ENCODE measurements around the gene OTOG.

Gene OTOG

DNA sequence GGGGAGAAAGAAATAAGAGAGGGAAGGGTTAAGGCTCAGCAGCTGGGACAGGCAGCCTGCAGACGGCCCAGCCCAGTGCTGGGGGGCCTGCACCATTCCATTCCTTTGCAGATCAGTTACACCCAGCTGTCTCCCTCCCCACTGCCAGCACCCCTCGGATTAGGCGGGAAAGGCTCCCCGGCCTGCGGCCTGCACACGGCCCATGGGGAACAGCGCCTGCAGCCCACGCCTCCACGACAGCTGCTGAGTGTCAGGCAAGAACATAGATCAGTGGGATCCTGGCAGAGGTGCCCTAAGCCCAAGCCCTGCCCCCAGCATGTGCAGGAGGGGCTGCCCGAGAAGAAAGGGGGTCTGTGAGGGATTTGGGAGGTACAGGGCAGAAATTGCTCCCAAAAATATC, 106.6 kb downstream of the OTOG start:
- DNase-seq, result no peak

DNA sequence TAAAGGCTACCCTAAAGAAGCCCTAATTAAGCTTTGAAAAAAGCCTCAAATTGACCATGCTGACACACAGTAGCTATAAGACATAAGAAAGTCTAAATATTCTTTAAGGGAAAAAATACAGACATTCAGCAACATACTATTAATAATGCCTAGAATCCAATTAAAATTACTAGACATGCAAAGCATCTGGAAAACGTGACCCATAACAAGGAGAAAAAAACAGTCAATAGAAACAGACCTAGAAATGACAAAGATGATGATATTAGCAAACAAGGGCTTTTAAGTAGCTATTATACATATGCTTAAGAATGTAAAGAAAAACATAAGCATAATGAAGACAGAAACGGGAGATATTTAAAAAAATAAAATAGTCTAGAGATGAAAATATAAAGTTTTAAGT, 108.6 kb downstream of the OTOG start:
- no peak for DNase-seq

DNA sequence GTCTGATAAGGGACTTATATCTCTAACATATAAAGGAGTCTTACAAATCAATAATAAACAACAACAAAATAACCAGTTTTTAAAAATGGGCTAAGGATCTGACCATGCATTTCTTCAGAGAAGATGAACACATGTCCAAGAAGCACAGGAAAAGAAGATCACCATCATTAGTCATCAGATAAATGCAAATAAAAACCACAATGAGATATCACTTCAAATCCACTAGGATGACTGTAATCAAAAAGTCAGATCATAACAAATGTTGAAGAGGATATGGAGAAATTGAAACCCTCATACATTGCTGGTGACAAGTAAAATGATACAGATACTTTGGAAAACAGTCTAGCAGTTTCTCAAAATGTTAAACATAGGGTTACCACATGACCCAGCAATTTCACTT, 111.2 kb downstream of the OTOG start:
- no peak for DNase-seq

DNA sequence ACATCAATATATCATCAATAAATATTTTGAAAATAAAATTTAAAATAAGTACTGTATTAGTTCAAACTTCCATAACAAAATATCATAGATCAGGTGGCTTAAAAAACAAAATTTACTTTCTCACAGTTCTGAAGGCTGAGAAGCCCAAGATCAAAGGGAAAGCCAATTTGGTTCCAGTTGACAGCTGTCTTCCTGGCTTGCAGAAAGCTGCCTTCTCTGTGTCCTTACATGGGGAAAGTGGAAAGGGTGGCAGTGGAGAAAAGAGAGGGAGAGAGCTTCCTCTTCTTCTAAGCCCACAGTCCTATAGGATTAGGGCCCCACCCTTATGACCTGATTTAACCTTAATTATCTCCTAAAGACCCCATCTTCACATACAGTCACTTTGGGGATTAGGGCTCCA, 121.1 kb downstream of the OTOG start:
- DNase-seq, result no peak

DNA sequence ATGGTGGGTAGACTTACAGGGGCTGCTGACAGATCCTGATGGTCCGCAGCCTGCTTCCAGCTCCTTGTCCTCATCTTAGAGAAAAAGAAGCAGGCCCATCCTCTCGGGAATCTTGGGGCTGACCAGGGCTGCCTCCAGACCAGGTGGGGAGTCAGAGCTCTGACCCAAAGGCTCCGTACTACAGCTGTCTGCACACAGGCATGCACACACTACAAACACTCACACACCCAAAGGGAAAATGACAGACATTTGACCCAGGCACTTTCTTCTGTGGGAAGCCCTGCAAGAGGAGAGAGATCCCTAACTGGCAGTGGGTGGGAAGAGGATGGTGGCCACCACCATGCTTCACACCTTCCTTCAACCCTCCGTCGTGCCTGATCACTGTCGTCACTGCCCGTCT, 125.4 kb downstream of the OTOG start:
- DNase-seq, result no peak

DNA sequence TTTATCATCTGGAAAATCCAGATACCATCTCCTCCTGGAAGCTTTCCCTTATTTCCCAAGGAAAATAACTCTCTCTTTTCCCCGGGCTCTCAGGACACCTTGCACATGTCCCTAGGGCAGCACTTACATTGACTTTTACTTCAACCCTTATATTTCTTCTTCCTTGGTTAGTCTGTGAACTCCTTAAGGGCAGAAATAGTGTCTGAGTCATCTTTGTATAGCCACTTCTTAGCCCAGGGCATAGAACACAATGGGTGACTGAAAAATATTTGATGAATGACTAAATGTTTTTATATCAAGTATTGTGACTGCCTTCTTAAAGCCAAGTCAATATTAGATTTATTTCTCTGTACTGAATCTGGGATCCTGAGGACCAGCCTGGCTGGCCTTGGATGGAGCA, 126.9 kb downstream of the OTOG start:
- DNase-seq, result no peak

DNA sequence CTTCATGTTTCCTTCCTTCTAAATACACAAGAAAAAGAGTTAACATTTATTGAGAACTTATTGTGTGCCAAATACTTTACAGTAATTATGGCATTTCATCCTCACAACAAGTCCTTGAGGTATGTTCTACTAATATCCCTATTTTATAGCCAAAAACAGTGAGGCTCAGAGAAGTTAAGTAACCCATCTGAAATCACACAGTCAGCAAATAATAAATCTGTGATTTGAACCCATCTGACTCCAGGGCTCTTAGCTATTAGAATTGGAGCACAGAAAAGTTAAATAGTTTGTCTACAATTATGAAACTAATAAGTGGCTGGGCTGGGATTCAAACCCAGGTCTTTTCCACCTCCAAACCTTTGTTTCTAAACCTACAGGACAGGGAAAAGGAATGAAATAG, 135.8 kb downstream of the OTOG start:
- DNase-seq, result no peak

DNA sequence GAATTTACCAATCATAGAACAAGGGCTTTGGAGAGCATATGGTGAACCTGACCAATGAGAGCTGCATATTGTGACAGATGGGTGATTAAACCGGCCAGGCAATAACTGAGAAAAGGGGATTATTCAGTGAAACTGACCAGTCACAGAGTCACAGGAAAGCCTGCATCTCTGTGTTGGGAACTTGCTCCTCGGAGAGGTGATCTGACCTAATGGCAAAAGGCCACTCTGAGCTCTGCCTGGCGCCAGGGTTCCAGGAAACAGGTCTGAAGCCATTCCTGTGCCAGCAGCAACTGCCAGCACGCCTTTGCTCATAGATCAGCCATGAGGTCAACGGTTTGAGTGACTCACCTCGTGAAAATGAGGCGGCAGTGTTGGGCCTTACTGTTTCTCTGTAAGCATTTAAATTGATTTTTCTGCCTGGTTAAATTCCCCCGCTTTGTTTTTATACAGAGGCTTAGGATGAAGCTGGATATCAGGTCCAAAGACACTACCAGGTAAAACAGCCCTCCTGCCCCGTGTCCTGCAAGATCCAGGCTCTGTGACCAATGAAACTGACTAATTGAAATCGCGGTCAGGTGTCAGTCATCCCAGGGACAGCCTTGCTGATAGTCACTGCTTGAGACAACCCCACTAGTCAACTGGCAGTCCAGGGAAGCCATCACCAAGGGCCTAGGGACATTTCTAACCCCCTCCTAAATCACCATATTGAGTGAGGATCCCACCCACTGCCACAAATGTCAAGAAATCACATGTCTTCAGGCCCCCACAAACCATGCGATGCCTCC, 136.5 kb downstream of the OTOG start:
- DNase-seq, result no peak

DNA sequence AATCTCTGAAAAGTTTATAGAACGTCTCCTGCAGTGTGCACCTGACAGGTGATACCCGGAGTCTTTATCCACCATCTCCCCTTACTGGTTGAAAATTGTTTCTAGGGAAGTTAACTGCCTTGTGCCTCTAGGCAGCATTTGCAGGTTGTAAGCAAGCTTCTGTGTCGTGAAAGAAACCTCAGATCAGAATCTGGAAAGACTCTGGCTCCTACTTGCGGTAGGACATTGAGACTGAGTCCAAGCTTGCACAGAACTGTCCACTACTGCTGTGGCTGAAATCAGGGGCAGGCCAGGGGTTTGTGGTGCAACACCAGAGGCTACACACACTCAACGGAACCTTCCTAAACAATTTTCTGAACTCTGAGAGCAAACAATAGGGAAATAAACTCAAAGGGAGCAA, 137.5 kb downstream of the OTOG start:
- DNase-seq, result no peak

DNA sequence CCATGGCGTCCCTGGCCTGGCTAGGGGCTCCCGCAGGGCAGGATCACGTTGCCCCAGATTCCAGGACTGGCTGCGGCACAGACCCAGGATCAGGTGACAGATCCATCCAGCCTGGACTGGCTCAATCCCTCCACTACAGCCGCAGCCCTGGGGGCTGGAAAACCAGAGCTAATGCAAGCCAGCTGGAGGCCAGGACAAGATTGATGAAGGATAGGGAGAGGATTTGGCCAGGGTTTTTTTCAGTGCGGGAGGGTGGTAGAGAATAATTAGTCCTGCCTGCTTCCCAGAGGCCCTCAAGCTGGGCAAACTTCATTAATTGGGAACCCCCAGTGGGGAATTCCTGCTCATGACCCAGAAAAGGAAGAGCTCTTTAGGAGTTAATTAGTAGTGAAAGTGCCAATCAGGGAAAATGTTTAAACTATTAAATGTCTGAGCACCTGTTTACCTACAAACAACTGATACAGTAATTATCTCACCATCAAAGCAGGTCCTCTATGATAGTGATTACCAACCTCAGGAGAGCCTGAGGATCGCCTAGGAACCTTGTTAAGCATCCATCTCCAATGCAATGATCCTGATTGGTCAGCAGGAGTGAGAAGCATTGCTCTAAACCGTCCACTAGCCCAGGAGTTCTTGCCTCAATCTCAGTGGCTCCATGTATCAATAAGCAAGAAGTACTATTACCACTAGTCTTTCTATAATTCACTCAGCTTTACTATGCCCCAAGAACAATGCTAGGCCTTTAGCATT, 139.3 kb downstream of the OTOG start:
- DNase-seq, result no peak

DNA sequence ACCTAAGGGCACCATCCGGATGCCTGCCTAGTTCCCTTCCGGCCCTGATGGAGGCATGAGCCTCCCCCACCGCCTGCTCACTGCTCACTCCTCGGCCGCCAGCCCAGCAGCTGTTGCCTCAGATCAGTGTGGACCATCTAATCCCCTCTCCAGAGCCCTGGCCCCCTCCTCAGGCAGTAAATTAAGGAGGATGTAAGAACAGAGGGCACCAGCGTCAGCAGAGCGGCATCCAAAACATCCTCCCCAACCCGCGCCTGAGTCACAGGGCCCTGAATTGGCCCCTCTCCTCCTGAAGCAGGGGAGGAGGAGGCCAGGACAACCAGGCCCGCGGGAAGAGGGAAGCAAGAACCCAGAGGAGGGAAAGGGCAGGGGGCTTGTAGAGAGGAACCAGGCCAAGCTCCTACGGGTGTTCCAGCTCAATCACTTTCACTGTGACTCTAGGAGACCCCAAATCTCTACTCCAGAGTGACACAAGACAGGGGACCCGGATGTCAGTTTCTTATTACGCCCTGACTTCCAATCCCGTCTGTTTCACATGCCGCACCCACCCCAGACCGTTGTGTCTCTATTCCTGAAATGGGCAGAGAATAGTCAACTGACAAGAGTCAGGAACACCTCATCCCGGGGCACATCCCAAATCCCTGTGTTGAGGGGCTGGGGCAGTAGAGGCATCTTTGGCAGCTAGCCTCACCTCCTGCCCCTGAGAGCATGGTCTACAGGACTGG, 141.0 kb downstream of the OTOG start:
- no peak for DNase-seq

DNA sequence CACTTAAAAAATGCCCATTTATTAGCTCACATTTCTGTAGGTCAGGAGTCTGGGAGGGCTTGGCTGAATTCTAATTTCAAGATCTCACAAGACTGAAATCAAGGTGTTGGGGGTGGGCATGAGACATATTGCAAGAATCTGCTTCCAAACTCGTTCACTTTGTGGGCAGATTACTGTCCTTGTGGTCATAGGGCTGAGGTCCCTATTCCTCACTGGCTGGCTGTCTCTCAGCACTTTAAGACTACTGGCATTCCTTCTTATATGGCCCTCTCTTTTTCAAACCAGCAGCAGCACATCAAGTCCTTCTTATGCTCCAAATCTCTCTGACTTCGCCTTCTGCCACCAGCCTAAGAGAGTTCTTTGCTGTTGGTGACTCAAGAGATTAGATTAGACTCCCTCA, 144.5 kb downstream of the OTOG start:
- DNase-seq, result no peak

DNA sequence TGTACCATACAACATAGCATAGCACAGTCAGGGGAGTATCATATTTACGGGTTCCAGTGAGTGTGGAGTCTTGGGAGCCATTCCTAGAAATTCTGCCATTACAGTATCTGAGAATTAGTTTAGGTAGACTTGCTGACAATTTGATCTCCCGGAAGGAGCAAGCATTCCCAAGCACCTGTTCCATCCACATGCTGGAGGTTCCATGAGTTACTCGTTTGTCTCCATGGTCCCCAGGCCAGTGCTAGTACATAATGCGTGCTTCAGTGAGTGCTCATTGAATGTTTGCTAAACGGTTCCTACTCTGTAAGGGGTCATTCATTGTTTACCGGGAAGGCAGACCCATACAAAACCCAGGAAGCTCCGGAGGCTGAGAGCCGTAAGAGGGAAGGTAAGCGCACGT, 144.9 kb downstream of the OTOG start:
- DNase-seq, result no peak

DNA sequence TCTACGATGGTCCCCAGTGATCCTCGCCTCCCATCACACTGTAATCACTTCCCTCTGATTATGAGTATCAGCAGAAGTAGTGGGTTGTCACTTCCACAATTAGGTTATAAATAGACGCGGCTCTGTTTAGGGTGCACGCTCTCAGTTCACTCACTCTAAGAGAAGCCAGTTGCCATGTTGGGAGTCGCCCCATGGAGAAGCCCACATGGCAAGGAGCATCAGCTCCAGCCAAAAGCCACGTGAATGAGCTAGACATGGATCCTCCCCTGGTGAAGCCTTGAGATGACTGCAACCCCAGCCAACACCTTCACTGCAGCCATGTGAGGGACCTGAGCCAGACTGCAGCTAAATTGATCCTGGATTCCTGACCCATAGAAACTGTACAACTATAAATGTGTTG, 145.9 kb downstream of the OTOG start:
- DNase-seq, result no peak

DNA sequence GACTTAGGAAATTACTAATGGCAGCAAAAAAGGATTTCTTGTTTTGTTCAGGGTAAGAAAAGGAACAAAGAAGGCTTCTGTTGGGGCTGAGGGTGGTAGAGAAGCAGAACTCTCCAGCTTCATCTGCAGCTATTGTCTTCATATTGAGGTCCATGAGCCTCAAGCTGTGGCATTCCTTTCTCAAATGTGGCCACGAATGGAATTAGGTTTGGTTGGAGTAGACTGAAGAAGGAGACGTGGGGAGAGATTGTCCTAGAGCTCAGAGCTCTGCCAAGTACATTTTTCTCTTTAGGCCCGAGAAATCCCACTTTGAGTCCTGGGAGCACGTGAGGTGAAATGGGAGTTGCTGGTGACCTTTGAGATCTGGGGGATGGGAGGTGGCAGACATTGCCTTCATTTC, 146.5 kb downstream of the OTOG start:
- DNase-seq, result no peak

DNA sequence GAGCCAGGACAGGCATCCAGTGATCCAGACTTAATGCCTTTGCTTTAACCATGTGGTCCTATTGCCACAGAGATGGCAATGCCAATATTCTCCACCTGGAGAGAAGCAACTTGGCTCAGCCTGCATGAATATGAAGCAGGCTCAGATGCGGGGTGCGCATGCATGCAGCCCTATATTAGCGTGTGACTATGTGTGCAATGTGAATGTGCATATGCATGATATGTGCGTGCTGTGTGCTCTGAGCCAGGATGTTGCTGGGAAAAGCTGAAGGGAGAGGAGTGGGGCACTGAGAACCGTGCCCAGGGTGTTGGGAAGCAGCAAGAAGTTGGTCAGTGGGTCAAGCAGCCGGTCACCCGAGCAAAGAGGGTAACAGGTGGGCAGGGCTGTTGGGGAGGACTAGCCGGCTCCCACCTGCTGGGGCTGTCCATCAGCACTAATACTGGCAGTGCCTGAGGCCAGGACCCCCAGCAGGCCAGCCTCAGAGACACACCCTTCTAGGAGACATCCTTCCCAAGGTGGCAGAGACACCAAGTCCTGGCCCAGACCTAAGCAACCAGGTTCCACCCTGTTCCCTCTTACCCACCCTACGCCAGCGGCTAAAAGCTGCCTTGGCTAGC, 147.5 kb downstream of the OTOG start:
- DNase-seq, result no peak

DNA sequence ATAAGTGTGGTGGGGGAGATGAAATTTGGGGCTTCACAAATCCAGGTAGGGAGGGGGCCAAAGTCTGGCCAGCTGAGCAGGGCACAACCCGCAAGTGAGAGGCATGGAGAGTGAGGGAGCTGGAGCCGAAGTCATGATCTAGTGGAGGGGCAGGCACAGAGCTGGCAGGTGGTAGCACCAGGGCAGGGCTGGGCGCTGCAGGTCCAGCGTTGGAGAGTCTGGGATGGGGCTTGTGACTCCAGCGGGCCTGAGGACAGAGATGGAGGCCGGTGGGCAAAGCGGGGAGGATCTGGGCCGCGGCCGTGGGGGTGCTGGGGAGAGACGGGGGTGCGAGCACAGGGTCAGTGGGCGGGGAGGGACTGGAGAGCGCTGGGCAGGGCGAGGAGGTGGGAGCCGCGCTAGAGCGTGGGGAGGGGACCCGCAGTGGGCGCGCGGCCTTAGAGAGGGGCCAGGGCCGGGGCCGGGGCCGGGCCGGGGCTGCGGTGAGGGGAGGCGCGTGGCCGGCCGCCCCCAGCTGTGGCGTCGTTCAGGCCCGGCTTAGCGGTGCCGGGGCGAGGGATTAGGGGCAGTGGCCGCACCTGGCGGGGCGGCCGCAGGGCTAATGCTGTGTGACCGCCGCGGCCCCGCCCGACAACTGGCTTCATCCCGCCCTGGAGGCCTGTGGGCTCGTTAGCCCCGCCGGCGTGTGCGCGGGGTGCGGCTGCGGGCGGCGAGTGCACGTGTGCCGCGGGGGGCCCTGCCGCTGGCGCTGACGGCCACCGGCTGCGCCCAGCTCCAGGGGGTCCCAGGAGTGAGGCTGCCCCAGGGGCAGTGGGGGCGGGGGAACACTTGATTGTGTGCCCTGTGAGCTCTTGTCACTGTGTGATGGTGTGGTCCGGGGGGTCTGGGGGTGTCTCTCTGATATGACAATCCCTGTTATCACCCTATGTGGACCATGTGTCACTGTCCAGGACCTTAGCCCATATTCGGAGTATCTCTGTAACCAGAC, 148.7 kb downstream of the OTOG start:
- DNase-seq, result no peak

DNA sequence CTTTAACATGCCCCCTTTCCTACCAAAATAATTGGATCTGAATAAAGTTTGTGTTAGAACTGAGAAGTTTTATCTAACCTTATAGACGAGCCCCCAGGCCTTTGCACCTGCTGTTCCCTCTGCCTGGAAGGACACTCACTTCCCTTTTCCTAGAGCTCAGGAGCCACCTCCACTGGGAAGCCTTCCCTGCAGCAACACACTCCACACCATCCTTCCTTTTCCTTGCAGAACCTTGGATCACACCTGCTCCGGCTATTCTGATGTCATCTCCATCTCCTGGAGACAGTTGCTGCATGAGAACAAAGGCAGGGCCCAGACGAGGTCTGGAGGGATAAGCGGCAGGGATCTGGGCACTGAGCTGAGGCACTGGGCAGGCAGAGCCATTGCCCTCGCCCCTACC, 149.7 kb downstream of the OTOG start:
- no peak for DNase-seq
